ENCODE results near the gene HOXA2.

- TF ChIP-seq CTCF (IDR thresholded peaks at IDR 0.05; ENCODE audit: low read depth, low read length) (no peak), POLR2A (IDR thresholded peaks at IDR 0.05; ENCODE audit: extremely low read depth, insufficient read length) (no peak), MYC (IDR thresholded peaks at IDR 0.05; ENCODE audit: low read depth, low read length) (no peak), MAX (IDR thresholded peaks at IDR 0.05; ENCODE audit: low read depth, low read length) (no peak)
Measured at GRCh38 chr7:27064159-27064558, 38.3 kb downstream of the HOXA2 start.
